ENCODE data around the gene CCND1.

GRCh38 chr11:69647761-69648497 is 7.0 kb downstream of the CCND1 start:
- TF ChIP-seq CTCF (IDR thresholded peaks at IDR 0.05) (no peak), POLR2A (IDR thresholded peaks at IDR 0.05) (no peak)
